ENCODE data around the gene EVC2. TPM values are rescaled to one million over a fixed set of nuclear protein-coding genes. Genes with fewer than 3 reads are reported as not detected.

The EVC2 gene
- total RNA-seq, 2 donors from 2014 or later = 21.4 to 24.2 TPM

DNA sequence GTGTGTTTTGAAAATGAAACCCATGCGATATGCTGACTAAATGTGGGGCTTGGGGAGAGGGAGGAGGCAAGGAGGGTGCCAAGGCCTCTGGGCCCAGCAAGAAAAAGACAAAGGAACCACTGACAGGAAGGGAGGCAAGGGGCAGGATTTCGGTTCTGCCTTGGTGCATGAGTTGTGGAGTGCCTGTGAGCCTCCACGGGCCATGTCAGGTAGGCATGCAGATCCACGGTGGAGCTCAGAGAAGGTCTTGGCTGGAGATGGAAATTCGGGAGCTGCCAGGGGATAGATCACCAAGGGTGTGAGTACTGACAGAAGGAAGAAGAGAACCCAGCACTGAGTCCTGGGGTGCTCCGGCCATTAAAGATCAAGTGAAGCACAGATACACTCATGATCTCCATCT lies 4.1 kb downstream of the EVC2 start:
- ATAC-seq (ENCODE audit: insufficient number of reproducible peaks, low FRiP score, low read depth) = no peak
- Histone ChIP-seq H3K27ac (no peak overlapping the region), H3K4me1 (ENCODE audit: control insufficient read depth in 1 of 2, low read depth in 2 of 2) (peaks cover 14 to 23% of the 10 kb centered on the region in 2 donors), H3K36me3 (peaks cover 7% of the 10 kb centered on the region), H3K4me3 (no peak overlapping the region), H3K9me3 (no peaks in the 10 kb centered on the region), H3K27me3 (replicated peaks; ENCODE audit: insufficient read depth) (no peaks in the 10 kb centered on the region)
- TF ChIP-seq, protein P1, sequence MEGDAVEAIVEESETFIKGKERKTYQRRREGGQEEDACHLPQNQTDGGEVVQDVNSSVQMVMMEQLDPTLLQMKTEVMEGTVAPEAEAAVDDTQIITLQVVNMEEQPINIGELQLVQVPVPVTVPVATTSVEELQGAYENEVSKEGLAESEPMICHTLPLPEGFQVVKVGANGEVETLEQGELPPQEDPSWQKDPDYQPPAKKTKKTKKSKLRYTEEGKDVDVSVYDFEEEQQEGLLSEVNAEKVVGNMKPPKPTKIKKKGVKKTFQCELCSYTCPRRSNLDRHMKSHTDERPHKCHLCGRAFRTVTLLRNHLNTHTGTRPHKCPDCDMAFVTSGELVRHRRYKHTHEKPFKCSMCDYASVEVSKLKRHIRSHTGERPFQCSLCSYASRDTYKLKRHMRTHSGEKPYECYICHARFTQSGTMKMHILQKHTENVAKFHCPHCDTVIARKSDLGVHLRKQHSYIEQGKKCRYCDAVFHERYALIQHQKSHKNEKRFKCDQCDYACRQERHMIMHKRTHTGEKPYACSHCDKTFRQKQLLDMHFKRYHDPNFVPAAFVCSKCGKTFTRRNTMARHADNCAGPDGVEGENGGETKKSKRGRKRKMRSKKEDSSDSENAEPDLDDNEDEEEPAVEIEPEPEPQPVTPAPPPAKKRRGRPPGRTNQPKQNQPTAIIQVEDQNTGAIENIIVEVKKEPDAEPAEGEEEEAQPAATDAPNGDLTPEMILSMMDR (IDR thresholded peaks at IDR 0.05) = no peak
- DNase-seq (ENCODE audit: low spot score) = no peak

DNA sequence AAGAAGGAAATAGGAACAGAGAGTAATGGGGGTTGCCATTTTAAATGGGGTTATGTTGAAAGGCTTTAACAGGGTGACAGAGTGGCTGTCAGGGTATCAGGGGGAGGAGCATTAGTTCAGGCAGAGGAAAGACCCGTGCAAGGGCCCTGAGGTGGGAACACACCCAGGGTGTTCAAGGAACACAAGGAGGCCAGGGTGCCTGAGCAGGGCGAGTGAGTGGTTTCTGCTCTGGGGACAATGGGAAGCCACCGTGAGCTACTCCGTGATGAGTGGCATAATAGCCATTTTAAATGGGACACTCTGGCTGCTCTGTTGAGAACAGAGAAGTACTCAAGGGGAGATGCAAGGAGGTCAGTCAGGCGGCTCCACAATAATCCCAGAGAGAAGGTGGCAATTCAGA lies 4.5 kb downstream of the EVC2 start:
- Histone ChIP-seq H3K4me1 (ENCODE audit: control insufficient read depth in 1 of 2, low read depth in 2 of 2) (peaks cover 14 to 19% of the 10 kb centered on the region in 2 donors), H3K27ac (no peak overlapping the region), H3K4me3 (no peak overlapping the region), H3K27me3 (replicated peaks; ENCODE audit: insufficient read depth) (no peaks in the 10 kb centered on the region), H3K9me3 (no peaks in the 10 kb centered on the region), H3K36me3 (peaks cover 7% of the 10 kb centered on the region)
- no peak for DNase-seq (ENCODE audit: low spot score)
- TF ChIP-seq, protein P1 (IDR thresholded peaks at IDR 0.05) = no peak
- no peak for ATAC-seq (ENCODE audit: insufficient number of reproducible peaks, low FRiP score, low read depth)

GRCh38 chr4:5701971-5702370 lies 6.4 kb downstream of the EVC2 start:
- TF ChIP-seq, protein P1 (IDR thresholded peaks at IDR 0.05) = no peak
- H3K27me3 ChIP-seq (replicated peaks; ENCODE audit: insufficient read depth) = no peaks in the 10 kb centered on the region
- DNase-seq (ENCODE audit: low spot score) = no peak
- H3K4me3 ChIP-seq = no peak overlapping the region
- H3K36me3 ChIP-seq = peaks cover 11% of the 10 kb centered on the region
- no peak for ATAC-seq (ENCODE audit: insufficient number of reproducible peaks, low FRiP score, low read depth)
- H3K4me1 ChIP-seq (ENCODE audit: control insufficient read depth in 1 of 2, low read depth in 2 of 2) = peaks cover 6% of the 10 kb centered on the region in 2 donors
- no peak overlapping the region for H3K27ac ChIP-seq
- no peaks in the 10 kb centered on the region for H3K9me3 ChIP-seq

DNA sequence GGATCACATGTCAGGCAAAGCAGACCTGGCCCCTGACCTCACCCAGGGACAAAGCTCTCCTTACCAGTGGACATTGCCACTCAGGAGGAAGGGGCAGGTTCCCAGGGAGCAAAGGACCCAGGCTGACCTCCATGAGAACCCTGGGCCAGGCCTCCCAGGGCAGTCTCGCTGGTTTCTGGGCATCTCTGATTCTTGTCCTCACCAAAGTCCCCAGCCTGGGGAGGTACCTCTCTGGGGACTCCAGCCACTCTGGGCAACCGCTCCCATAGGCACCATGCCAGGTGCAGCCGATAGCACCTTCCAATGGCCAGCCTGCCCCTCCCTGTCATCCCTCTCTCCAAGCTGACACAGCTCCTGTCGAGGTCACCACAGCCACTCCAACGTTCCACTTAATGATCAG lies 7.9 kb downstream of the EVC2 start:
- TF ChIP-seq, protein P1 (IDR thresholded peaks at IDR 0.05) = no peak
- H3K4me3 ChIP-seq = no peak overlapping the region
- DNase-seq (ENCODE audit: low spot score) (no peak), ATAC-seq (ENCODE audit: insufficient number of reproducible peaks, low FRiP score, low read depth) (no peak)
- no peaks in the 10 kb centered on the region for H3K4me1 ChIP-seq (ENCODE audit: control insufficient read depth in 1 of 2, low read depth in 2 of 2)
- no peaks in the 10 kb centered on the region for H3K9me3 ChIP-seq
- H3K36me3 ChIP-seq = peaks cover 22% of the 10 kb centered on the region
- no peaks in the 10 kb centered on the region for H3K27me3 ChIP-seq (replicated peaks; ENCODE audit: insufficient read depth)
- no peak overlapping the region for H3K27ac ChIP-seq

- Histone ChIP-seq H3K36me3 (peaks cover 18% of the 10 kb centered on the region), H3K4me1 (ENCODE audit: control insufficient read depth in 1 of 2, low read depth in 2 of 2) (no peaks in the 10 kb centered on the region), H3K4me3 (no peak overlapping the region), H3K27me3 (replicated peaks; ENCODE audit: insufficient read depth) (no peaks in the 10 kb centered on the region), H3K27ac (no peak overlapping the region), H3K9me3 (no peaks in the 10 kb centered on the region)
- no peak for DNase-seq (ENCODE audit: low spot score)
- ATAC-seq (ENCODE audit: insufficient number of reproducible peaks, low FRiP score, low read depth) = no peak
- TF ChIP-seq, protein P1 (IDR thresholded peaks at IDR 0.05) = no peak
Observed at GRCh38 chr4:5696341-5696740, 12.0 kb downstream of the EVC2 start.
